Tibial artery (tissue), 4 donors: ENCODE measurements around the gene ZNF223.

Experiments
- DNase-seq, 2 donors: peaks; one replicate each; pipeline ENCODE4 v3.0.0-alpha.2; 2019
- H3K27ac ChIP-seq, 2 donors: fragments of 200-600 bp; sonication (generic) in 1 of 2; 1 replicate in 1 of 2; 2 replicates in 1 of 2; pipeline ENCODE4 v1.5.1; 2018 to 2019; ENCODE audit warnings: mild to moderate bottlenecking in 1 of 2
- H3K27me3 ChIP-seq, 2 donors: fragments of 200-600 bp; sonication (generic) in 1 of 2; one replicate each; pipeline versions ENCODE4 v1.5.1 to v1.6.0; 2016 to 2019
- H3K36me3 ChIP-seq, 3 donors: fragments of 200-600 bp; sonication (generic) in 2 of 3; one replicate each; pipeline ENCODE4 v1.5.1; 2016 to 2019; ENCODE audit warnings: mild to moderate bottlenecking in 2 of 3
- H3K4me1 ChIP-seq, 4 donors: fragments of 200-600 bp; sonication (generic) in 2 of 4; 1 replicate in 3 of 4; 2 replicates in 1 of 4; pipeline ENCODE4 v1.5.1; 2016 to 2019
- H3K4me3 ChIP-seq, 2 donors: fragments of 200-600 bp; sonication (generic) in 1 of 2; 1 replicate in 1 of 2; 2 replicates in 1 of 2; pipeline ENCODE4 v1.5.1; 2018 to 2019; ENCODE audit warnings: mild to moderate bottlenecking in 2 of 2
- H3K9me3 ChIP-seq, 3 donors: fragments of 200-600 bp; sonication (generic) in 1 of 3; one replicate each; pipeline ENCODE4 v1.5.1; 2016 to 2019
- CTCF ChIP-seq, 2 experiments: fragments of 200-600 bp in 1 of 2; fragments of 450-650 bp in 1 of 2; IDR thresholded peaks; one replicate each; pipeline ENCODE4 v1.5.1; 2017 to 2019; ENCODE audit warnings: antibody characterized with exemption in 2 of 2, mild to moderate bottlenecking in 1 of 2, moderate library complexity in 1 of 2
- intact Hi-C: fragments of 100-400 bp; cut with DNase I; formaldehyde crosslinking; loops from one replicate; pipeline ENCODE4 v1.15.0; 2023; ENCODE audit warnings: low total_unique reads

The ZNF223 gene

GRCh38 chr19:44025217-44025936, 26.5 kb upstream of the ZNF223 start, which contains the start of gene ZNF222:
Gene ZNF222, plus strand, starts transcription at chr19:44025379. Its CDS starts 58 bp downstream, at chr19:44025437.
- peak within 1 kb of the TSS; percentile 66 to 71 for H3K4me3 ChIP-seq
- H3K27ac ChIP-seq: peak within 1 kb of the TSS; percentile 61 to 64
- no peaks in the 10 kb centered on the region for H3K27me3 ChIP-seq
- H3K9me3 ChIP-seq: peaks cover 0 to 37% (median 26%) of the 10 kb centered on the region in 3 donors
- DNase-seq: peak; percentile 84 to 88
- intact Hi-C loops: no loop called here
- no peak for TF ChIP-seq CTCF (IDR thresholded peaks at IDR 0.05)
- peaks cover 37 to 40% (median 38%) of the 10 kb centered on the region in 3 donors for H3K36me3 ChIP-seq
- peaks cover 0 to 14% (median 3%) of the 10 kb centered on the region in 4 donors for H3K4me1 ChIP-seq

GRCh38 chr19:44026622-44027021, 25.2 kb upstream of the ZNF223 start:
- Histone ChIP-seq H3K27ac (no peak overlapping the region), H3K9me3 (peaks cover 0 to 49% (median 33%) of the 10 kb centered on the region in 3 donors), H3K4me1 (peaks cover 0 to 14% (median 3%) of the 10 kb centered on the region in 4 donors), H3K36me3 (peaks cover 49 to 53% (median 50%) of the 10 kb centered on the region in 3 donors), H3K4me3 (no peak overlapping the region), H3K27me3 (no peaks in the 10 kb centered on the region)
- no peak for TF ChIP-seq CTCF (IDR thresholded peaks at IDR 0.05)
- intact Hi-C loops: no loop called here
- DNase-seq: no peak

GRCh38 chr19:44032001-44032610, 19.7 kb upstream of the ZNF223 start:
- H3K4me1 ChIP-seq: no peaks in the 10 kb centered on the region
- no peak for DNase-seq
- no peak overlapping the region for H3K4me3 ChIP-seq
- no peak overlapping the region for H3K27ac ChIP-seq
- TF ChIP-seq CTCF (IDR thresholded peaks at IDR 0.05): no peak
- intact Hi-C loops: no loop called here
- H3K27me3 ChIP-seq: no peaks in the 10 kb centered on the region
- peaks cover 63 to 79% (median 70%) of the 10 kb centered on the region in 3 donors for H3K36me3 ChIP-seq
- H3K9me3 ChIP-seq: peaks cover 4 to 95% (median 83%) of the 10 kb centered on the region in 3 donors

- H3K36me3 ChIP-seq: peaks cover 0 to 3% (median 0%) of the 10 kb centered on the region in 3 donors
- intact Hi-C loops: no loop called here
- no peak overlapping the region for H3K4me3 ChIP-seq
- DNase-seq: no peak
- H3K27ac ChIP-seq: no peak overlapping the region
- no peak for TF ChIP-seq CTCF (IDR thresholded peaks at IDR 0.05)
- peaks cover 0 to 6% of the 10 kb centered on the region in 2 donors for H3K27me3 ChIP-seq
- H3K4me1 ChIP-seq: no peaks in the 10 kb centered on the region
- H3K9me3 ChIP-seq: peaks cover 0 to 44% (median 14%) of the 10 kb centered on the region in 3 donors
Observed at GRCh38 chr19:44042147-44042546, 9.7 kb upstream of the ZNF223 start.

- Histone ChIP-seq H3K36me3 (peaks cover 9 to 17% (median 10%) of the 10 kb centered on the region in 3 donors), H3K4me1 (peaks cover 0 to 19% (median 12%) of the 10 kb centered on the region in 4 donors), H3K27me3 (peaks cover 0 to 4% of the 10 kb centered on the region in 2 donors), H3K9me3 (no peaks in the 10 kb centered on the region), H3K27ac (peak overlapping the region; percentile 29 to 77), H3K4me3 (peak overlapping the region; percentile 63 to 91)
- no peak for DNase-seq
- intact Hi-C loops: loop anchor here (10.0 kb wide), 1 partner anchor 46 kb away; the partner anchor contains the start of gene ZNF230
- TF ChIP-seq CTCF (IDR thresholded peaks at IDR 0.05): no peak
Observed at GRCh38 chr19:44050740-44051649, 841 bp upstream of the ZNF223 start.
